A549 (cell line): ENCODE data around the gene KIAA0753. TPM values are rescaled to one million over a fixed set of nuclear protein-coding genes. Genes with fewer than 3 reads are reported as not detected.

Experiments
- ATAC-seq, 2 experiments: fragments of 200-7000 bp in 1 of 2; fragments of >200 bp in 1 of 2; cut with Nextera tagmentation in 1 of 2; cut with Tn5 transposase in 1 of 2; 3 replicates each; pipeline versions ENCODE4 v1.8.0 to v1.9.1; 2018 to 2020; ENCODE audit warnings: mild to moderate bottlenecking in 1 of 2, moderate library complexity in 1 of 2
- CTCF ChIA-PET: fragments of 300-600 bp; sonication (Branson Sonifier 250); formaldehyde crosslinking; extraction: SDS; loops from one replicate; lab custom pipeline; 2021; ENCODE audit warnings: antibody characterized with exemption, inconsistent platforms; lab: Yijun Ruan, JAX
- POLR2A ChIA-PET: fragments of 350-600 bp; formaldehyde crosslinking; extraction: SDS; loops from one replicate; lab custom pipeline; 2021; ENCODE audit warnings: antibody characterized with exemption, inconsistent platforms; lab: Yijun Ruan, JAX
- DNase-seq, 2 experiments: peaks; one replicate each; pipeline versions ENCODE4 v3.0.0 to v3.0.0-alpha.2; 2011 to 2016; ENCODE audit warnings: low read depth in 1 of 2, low spot score in 1 of 2
- FAIRE-seq: peaks from 2 replicates; lab custom pipeline; 2011; peaks lifted over from hg19 to GRCh38; lab: Jason Lieb, UNC
- H3K27ac ChIP-seq, 2 experiments: fragments of >200 bp; sonication (Bioruptor Twin); formaldehyde crosslinking; 3 replicates each; pipeline ENCODE4 v1.5.1; 2016 to 2017
- H3K4me1 ChIP-seq: fragments of >200 bp; sonication (Bioruptor Twin); formaldehyde crosslinking; 3 replicates; pipeline ENCODE4 v1.6.1; 2016
- H3K4me2 ChIP-seq: fragments of >200 bp; sonication (Bioruptor Twin); formaldehyde crosslinking; 3 replicates; pipeline ENCODE4 v1.6.1; 2016
- H3K4me3 ChIP-seq: fragments of >200 bp; sonication (Bioruptor Twin); formaldehyde crosslinking; 3 replicates; pipeline ENCODE4 v1.5.1; 2016
- H3K9me3 ChIP-seq: fragments of >200 bp; sonication (Bioruptor Twin); formaldehyde crosslinking; 3 replicates; pipeline ENCODE4 v1.6.1; 2016
- BCL3 ChIP-seq: fragments of >200 bp; sonication (Bioruptor Twin); formaldehyde crosslinking; IDR thresholded peaks from 3 replicates; pipeline ENCODE4 v1.6.1; 2016
- CBX2 ChIP-seq: fragments of 200-600 bp; sonication (generic); IDR thresholded peaks from 2 replicates; pipeline ENCODE4 v1.6.1; 2016; ENCODE audit warnings: low read depth, mild to moderate bottlenecking, borderline replicate concordance
- CEBPB ChIP-seq, 2 experiments: fragments of >200 bp in 1 of 2; sonication (Bioruptor Twin) in 1 of 2; formaldehyde crosslinking in 1 of 2; IDR thresholded peaks; 2 replicates each; pipeline ENCODE4 v1.6.1; 2012 to 2016
- CHD2 ChIP-seq: fragments of 150-350 bp; IDR thresholded peaks from 2 replicates; pipeline ENCODE4 v1.6.1; 2014; ENCODE audit warnings: low read length; ENCODE audit not compliant: partially characterized antibody
- EHF ChIP-seq: fragments of 250-450 bp; sonication (Bioruptor Pico); IDR thresholded peaks from 2 replicates; pipeline ENCODE4 v1.5.0; 2020; ENCODE audit warnings: mild to moderate bottlenecking
- EP300 ChIP-seq, 2 experiments: fragments of >200 bp; sonication (Bioruptor Twin); formaldehyde crosslinking; IDR thresholded peaks; 2 replicates in 1 of 2; 3 replicates in 1 of 2; pipeline ENCODE4 v1.6.1; 2016 to 2017
- FOSB ChIP-seq: fragments of 250-450 bp; sonication (Bioruptor Pico); IDR thresholded peaks from 2 replicates; pipeline ENCODE4 v1.5.0; 2020; ENCODE audit warnings: mild to moderate bottlenecking, moderate library complexity
- FOSL2 ChIP-seq, 2 experiments: fragments of 450-650 bp in 1 of 2; fragments of >200 bp in 1 of 2; sonication (Bioruptor Twin) in 1 of 2; formaldehyde crosslinking; IDR thresholded peaks; 2 replicates each; pipeline versions ENCODE4 v1.5.0 to v1.6.1; 2016 to 2020; ENCODE audit warnings: mild to moderate bottlenecking in 1 of 2, moderate library complexity in 1 of 2
- HDAC2 ChIP-seq: fragments of 200-600 bp; sonication (generic); IDR thresholded peaks from 2 replicates; pipeline ENCODE4 v1.6.1; 2016
- HEYL ChIP-seq: fragments of 250-450 bp; sonication (Bioruptor Pico); IDR thresholded peaks from 2 replicates; pipeline ENCODE4 v1.8.0; 2021; ENCODE audit warnings: mild to moderate bottlenecking, moderate library complexity
- JUN ChIP-seq, 2 experiments: fragments of >200 bp; sonication (Bioruptor Twin); formaldehyde crosslinking; IDR thresholded peaks; 2 replicates in 1 of 2; 3 replicates in 1 of 2; pipeline ENCODE4 v1.6.1; 2016 to 2017
- MAFK ChIP-seq: fragments of 450-650 bp; IDR thresholded peaks from 2 replicates; pipeline ENCODE4 v1.6.1; 2014; ENCODE audit not compliant: partially characterized antibody
- ZSCAN20 ChIP-seq: fragments of 250-450 bp; sonication (Bioruptor Pico); IDR thresholded peaks from 2 replicates; pipeline ENCODE4 v1.8.0; 2022; ENCODE audit warnings: mild to moderate bottlenecking, moderate library complexity
- WGBS: methylation state at CpG from one replicate; pipeline ENCODE4 v1.1.6; 2017; ENCODE audit errors: missing lambda C conversion rate; 5-methylcytosine and 5-hydroxymethylcytosine counted together
- polyA plus RNA-seq, 4 experiments: library from polyadenylated mRNA; depleted of rRNA in 3 of 4; stranded (reverse); fragments of >200 nt; fragmentation: RNase III in 1 of 4; extraction: RNeasy Plus Mini Kit Qiagen cat#74134 plus additional on column Dnase treatment in 1 of 4; gene quantifications; 2 replicates in 3 of 4; 3 replicates in 1 of 4; pipeline ENCODE4 v1.2.3, GENCODE V29; 2011 to 2017
- TF ChIP-seq, protein P1 (sequence below): IDR thresholded peaks from 2 replicates; pipeline ENCODE4 v1.6.1; 2012; ENCODE audit warnings: low read depth, borderline replicate concordance
- TF ChIP-seq, protein P2 (sequence below): IDR thresholded peaks from 2 replicates; pipeline ENCODE4 v1.6.1; 2012
- TF ChIP-seq, protein P3 (sequence below): fragments of 150-350 bp; IDR thresholded peaks from 2 replicates; pipeline ENCODE4 v1.6.1; 2014; ENCODE audit warnings: low read depth, mild to moderate bottlenecking, low read length
- TF ChIP-seq, protein P4 (sequence below): fragments of >200 bp; sonication (Bioruptor Twin); formaldehyde crosslinking; IDR thresholded peaks from 2 replicates; pipeline ENCODE4 v1.6.1; 2016
- TF ChIP-seq, protein P5 (sequence below): fragments of 200-600 bp; sonication (generic); IDR thresholded peaks from 2 replicates; pipeline ENCODE4 v1.6.1; 2016; ENCODE audit warnings: antibody characterized with exemption, mild to moderate bottlenecking, moderate library complexity

The KIAA0753 gene
- polyA plus RNA-seq, 2 of the 4 experiments (the other 2 are of a cell fraction), result 13.6 to 15.2 TPM

DNA sequence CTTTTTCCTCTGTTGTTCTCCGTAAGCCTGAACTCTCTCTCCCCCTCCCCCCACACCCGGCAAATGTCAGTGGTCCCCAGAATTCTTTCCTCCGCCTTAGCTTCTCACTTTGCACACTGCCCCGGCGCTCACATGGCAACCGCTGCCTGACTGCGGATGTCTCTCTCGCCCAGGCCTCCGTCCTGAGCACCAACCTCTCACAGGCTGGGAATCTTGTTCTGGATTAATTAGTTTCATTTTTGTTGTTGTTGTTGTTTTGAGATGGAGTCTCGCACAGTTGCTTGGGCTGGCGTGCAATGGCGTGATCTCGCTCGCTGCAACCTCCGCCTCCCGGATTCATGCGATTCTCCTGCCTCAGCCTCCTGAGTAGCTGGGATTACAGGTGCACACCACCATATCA is 27.7 kb upstream of the KIAA0753 start:
- H3K9me3 ChIP-seq, result no peaks in the 10 kb centered on the region
- H3K4me3 ChIP-seq, result no peak overlapping the region
- CTCF ChIA-PET, result interaction anchor here (0.9 to 17.8 kb wide), 10 partner anchors 9 to 377 kb away, joined by 3 to 293 read pairs (median 18); partner anchors contain the start of genes BCL6B and RNASEK
- peaks cover 4% of the 10 kb centered on the region; the same call in 1 of the 3 replicates for H3K4me1 ChIP-seq
- POLR2A ChIA-PET, result no interaction called here
- TF ChIP-seq EHF (CRISPR knock-in tag), result no peak
- TF ChIP-seq CHD2, result no peak
- TF ChIP-seq, protein P1, sequence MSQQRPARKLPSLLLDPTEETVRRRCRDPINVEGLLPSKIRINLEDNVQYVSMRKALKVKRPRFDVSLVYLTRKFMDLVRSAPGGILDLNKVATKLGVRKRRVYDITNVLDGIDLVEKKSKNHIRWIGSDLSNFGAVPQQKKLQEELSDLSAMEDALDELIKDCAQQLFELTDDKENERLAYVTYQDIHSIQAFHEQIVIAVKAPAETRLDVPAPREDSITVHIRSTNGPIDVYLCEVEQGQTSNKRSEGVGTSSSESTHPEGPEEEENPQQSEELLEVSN, result no peak
- TF ChIP-seq MAFK, result no peak
- TF ChIP-seq HDAC2, result no peak
- no peak for TF ChIP-seq FOSL2 (IDR thresholded peaks at IDR 0.05)
- TF ChIP-seq FOSL2 (CRISPR knock-in tag; IDR thresholded peaks at IDR 0.05), result no peak
- TF ChIP-seq, protein P2, sequence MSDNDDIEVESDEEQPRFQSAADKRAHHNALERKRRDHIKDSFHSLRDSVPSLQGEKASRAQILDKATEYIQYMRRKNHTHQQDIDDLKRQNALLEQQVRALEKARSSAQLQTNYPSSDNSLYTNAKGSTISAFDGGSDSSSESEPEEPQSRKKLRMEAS, result no peak
- TF ChIP-seq CEBPB (IDR thresholded peaks at IDR 0.05), result no peak
- no peak for TF ChIP-seq BCL3
- TF ChIP-seq, protein P3, sequence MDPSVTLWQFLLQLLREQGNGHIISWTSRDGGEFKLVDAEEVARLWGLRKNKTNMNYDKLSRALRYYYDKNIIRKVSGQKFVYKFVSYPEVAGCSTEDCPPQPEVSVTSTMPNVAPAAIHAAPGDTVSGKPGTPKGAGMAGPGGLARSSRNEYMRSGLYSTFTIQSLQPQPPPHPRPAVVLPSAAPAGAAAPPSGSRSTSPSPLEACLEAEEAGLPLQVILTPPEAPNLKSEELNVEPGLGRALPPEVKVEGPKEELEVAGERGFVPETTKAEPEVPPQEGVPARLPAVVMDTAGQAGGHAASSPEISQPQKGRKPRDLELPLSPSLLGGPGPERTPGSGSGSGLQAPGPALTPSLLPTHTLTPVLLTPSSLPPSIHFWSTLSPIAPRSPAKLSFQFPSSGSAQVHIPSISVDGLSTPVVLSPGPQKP, result no peak
- TF ChIP-seq, protein P4, sequence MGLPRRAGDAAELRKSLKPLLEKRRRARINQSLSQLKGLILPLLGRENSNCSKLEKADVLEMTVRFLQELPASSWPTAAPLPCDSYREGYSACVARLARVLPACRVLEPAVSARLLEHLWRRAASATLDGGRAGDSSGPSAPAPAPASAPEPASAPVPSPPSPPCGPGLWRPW, result no peak
- TF ChIP-seq, protein P5, sequence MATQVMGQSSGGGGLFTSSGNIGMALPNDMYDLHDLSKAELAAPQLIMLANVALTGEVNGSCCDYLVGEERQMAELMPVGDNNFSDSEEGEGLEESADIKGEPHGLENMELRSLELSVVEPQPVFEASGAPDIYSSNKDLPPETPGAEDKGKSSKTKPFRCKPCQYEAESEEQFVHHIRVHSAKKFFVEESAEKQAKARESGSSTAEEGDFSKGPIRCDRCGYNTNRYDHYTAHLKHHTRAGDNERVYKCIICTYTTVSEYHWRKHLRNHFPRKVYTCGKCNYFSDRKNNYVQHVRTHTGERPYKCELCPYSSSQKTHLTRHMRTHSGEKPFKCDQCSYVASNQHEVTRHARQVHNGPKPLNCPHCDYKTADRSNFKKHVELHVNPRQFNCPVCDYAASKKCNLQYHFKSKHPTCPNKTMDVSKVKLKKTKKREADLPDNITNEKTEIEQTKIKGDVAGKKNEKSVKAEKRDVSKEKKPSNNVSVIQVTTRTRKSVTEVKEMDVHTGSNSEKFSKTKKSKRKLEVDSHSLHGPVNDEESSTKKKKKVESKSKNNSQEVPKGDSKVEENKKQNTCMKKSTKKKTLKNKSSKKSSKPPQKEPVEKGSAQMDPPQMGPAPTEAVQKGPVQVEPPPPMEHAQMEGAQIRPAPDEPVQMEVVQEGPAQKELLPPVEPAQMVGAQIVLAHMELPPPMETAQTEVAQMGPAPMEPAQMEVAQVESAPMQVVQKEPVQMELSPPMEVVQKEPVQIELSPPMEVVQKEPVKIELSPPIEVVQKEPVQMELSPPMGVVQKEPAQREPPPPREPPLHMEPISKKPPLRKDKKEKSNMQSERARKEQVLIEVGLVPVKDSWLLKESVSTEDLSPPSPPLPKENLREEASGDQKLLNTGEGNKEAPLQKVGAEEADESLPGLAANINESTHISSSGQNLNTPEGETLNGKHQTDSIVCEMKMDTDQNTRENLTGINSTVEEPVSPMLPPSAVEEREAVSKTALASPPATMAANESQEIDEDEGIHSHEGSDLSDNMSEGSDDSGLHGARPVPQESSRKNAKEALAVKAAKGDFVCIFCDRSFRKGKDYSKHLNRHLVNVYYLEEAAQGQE, result no peak
- TF ChIP-seq FOSB (CRISPR knock-in tag), result no peak
- TF ChIP-seq EP300 (IDR thresholded peaks at IDR 0.05), result no peak
- no peak for FAIRE-seq
- no peak for DNase-seq
- H3K27ac ChIP-seq, result no peak overlapping the region
- WGBS, result 87% methylated on average over 17 of the region's 17 CpGs
- H3K4me2 ChIP-seq, result no peak overlapping the region
- ATAC-seq, result no peak

GRCh38 chr17:6667516-6667915 is 27.0 kb upstream of the KIAA0753 start:
- H3K4me1 ChIP-seq, result peaks cover 4% of the 10 kb centered on the region; the same call in 1 of the 3 replicates
- no peak overlapping the region for H3K4me2 ChIP-seq
- H3K27ac ChIP-seq, result no peak overlapping the region
- WGBS, result 30% methylated on average over 6 of the region's 6 CpGs
- FAIRE-seq (no peak), ATAC-seq (no peak), DNase-seq (no peak)
- POLR2A ChIA-PET, result no interaction called here
- CTCF ChIA-PET, result interaction anchor here (0.6 to 17.8 kb wide), 22 partner anchors 10 to 604 kb away, joined by 3 to 293 read pairs (median 11); partner anchors contain the start of genes ALOX12, BCL6B, RNASEK and SLC13A5
- no peaks in the 10 kb centered on the region for H3K9me3 ChIP-seq
- no peak overlapping the region for H3K4me3 ChIP-seq
- TF ChIP-seq ZSCAN20, result no peak
- TF ChIP-seq CBX2, result no peak
- no peak for TF ChIP-seq JUN (IDR thresholded peaks at IDR 0.05)
- no peak for TF ChIP-seq FOSB (CRISPR knock-in tag)
- TF ChIP-seq HEYL (CRISPR knock-in tag), result no peak
